ENCODE results near the gene PPP1CB. TPM values are rescaled to one million over a fixed set of nuclear protein-coding genes. Genes with fewer than 3 reads are reported as not detected.

Gene PPP1CB
- total and polyA plus RNA-seq, 4 donors, result 85.7 to 309 (median 181) TPM

GRCh38 chr2:28704621-28705020 is 47.0 kb upstream of the PPP1CB start:
- WGBS, 2 donors, result 65 to 88% methylated on average over 4 of the region's 4 CpGs
- Histone ChIP-seq H3K4me3 (no peak overlapping the region), H3K9me3 (ENCODE audit: control insufficient read depth in 4 of 4, insufficient read depth in 3 of 4, low read length in 3 of 4) (peaks cover 0 to 3% (median 1%) of the 10 kb centered on the region in 4 donors), H3K27me3 (ENCODE audit: control insufficient read depth in 3 of 3, insufficient read depth in 3 of 3, low read length in 2 of 3) (no peaks in the 10 kb centered on the region), H3K27ac (ENCODE audit: low read depth in 1 of 2, low read length in 1 of 2) (no peak overlapping the region), H3K36me3 (ENCODE audit: control insufficient read depth in 4 of 4, insufficient read depth in 4 of 4, low read length in 4 of 4) (no peaks in the 10 kb centered on the region), H3K4me1 (ENCODE audit: control insufficient read depth in 5 of 5, insufficient read depth in 5 of 5, low read length in 5 of 5) (peaks cover 0 to 14% (median 2%) of the 10 kb centered on the region in 5 donors), H3K9ac (ENCODE audit: insufficient read depth in 1 of 2, low read length in 2 of 2) (no peak overlapping the region)
- TF ChIP-seq CTCF (IDR thresholded peaks at IDR 0.05; ENCODE audit: control extremely low read depth, extremely low read depth), result no peak
- ATAC-seq (ENCODE audit: insufficient read depth, low FRiP score), result no peak
- no peak for DNase-seq

GRCh38 chr2:28705751-28706440 is 45.7 kb upstream of the PPP1CB start:
- Histone ChIP-seq H3K4me3 (no peak overlapping the region), H3K9me3 (ENCODE audit: control insufficient read depth in 4 of 4, insufficient read depth in 3 of 4, low read length in 3 of 4) (peaks cover 0 to 3% (median 1%) of the 10 kb centered on the region in 4 donors), H3K4me1 (ENCODE audit: control insufficient read depth in 5 of 5, insufficient read depth in 5 of 5, low read length in 5 of 5) (peaks cover 0 to 17% (median 3%) of the 10 kb centered on the region in 5 donors), H3K36me3 (ENCODE audit: control insufficient read depth in 4 of 4, insufficient read depth in 4 of 4, low read length in 4 of 4) (no peaks in the 10 kb centered on the region), H3K9ac (ENCODE audit: insufficient read depth in 1 of 2, low read length in 2 of 2) (no peak overlapping the region), H3K27me3 (ENCODE audit: control insufficient read depth in 3 of 3, insufficient read depth in 3 of 3, low read length in 2 of 3) (no peaks in the 10 kb centered on the region), H3K27ac (ENCODE audit: low read depth in 1 of 2, low read length in 1 of 2) (no peak overlapping the region)
- TF ChIP-seq CTCF (IDR thresholded peaks at IDR 0.05; ENCODE audit: control extremely low read depth, extremely low read depth), result no peak
- ATAC-seq (ENCODE audit: insufficient read depth, low FRiP score) (no peak), DNase-seq (no peak)
- WGBS, 2 donors, result 91 to 94% methylated on average over 4 of the region's 4 CpGs

GRCh38 chr2:28707592-28707991 is 44.0 kb upstream of the PPP1CB start:
- peak in 1 of 3 donors; percentile 45 for DNase-seq
- peaks cover 0 to 17% (median 3%) of the 10 kb centered on the region in 5 donors for H3K4me1 ChIP-seq (ENCODE audit: control insufficient read depth in 5 of 5, insufficient read depth in 5 of 5, low read length in 5 of 5)
- no peak for TF ChIP-seq CTCF (IDR thresholded peaks at IDR 0.05; ENCODE audit: control extremely low read depth, extremely low read depth)
- H3K9ac ChIP-seq (ENCODE audit: insufficient read depth in 1 of 2, low read length in 2 of 2), result no peak overlapping the region
- WGBS, 2 donors, result 60 to 71% methylated on average over 1 of the region's 1 CpG
- no peaks in the 10 kb centered on the region for H3K27me3 ChIP-seq (ENCODE audit: control insufficient read depth in 3 of 3, insufficient read depth in 3 of 3, low read length in 2 of 3)
- no peaks in the 10 kb centered on the region for H3K36me3 ChIP-seq (ENCODE audit: control insufficient read depth in 4 of 4, insufficient read depth in 4 of 4, low read length in 4 of 4)
- peaks cover 0 to 3% (median 1%) of the 10 kb centered on the region in 4 donors for H3K9me3 ChIP-seq (ENCODE audit: control insufficient read depth in 4 of 4, insufficient read depth in 3 of 4, low read length in 3 of 4)
- no peak overlapping the region for H3K4me3 ChIP-seq
- no peak for ATAC-seq (ENCODE audit: insufficient read depth, low FRiP score)
- no peak overlapping the region for H3K27ac ChIP-seq (ENCODE audit: low read depth in 1 of 2, low read length in 1 of 2)

Measured in lung (tissue), 12 donors.